Fibroblast of lung (primary cell): Measurements from ENCODE around the gene PCLO. TPM values are rescaled to one million over a fixed set of nuclear protein-coding genes. Genes with fewer than 3 reads are reported as not detected.

Source experiments
- DNase-seq, 2 donors: peaks; one replicate each; pipeline versions ENCODE4 v3.0.0 to v3.0.0-alpha.2; 2010; ENCODE audit warnings: low read depth in 2 of 2
- H2AFZ ChIP-seq: 2 replicates; pipeline ENCODE4 v1.5.1; 2012; ENCODE audit warnings: low read length, control low read depth, inconsistent platforms
- H3K27ac ChIP-seq: 2 replicates; pipeline ENCODE4 v1.5.1; 2011; ENCODE audit warnings: low read length, control low read depth; ENCODE audit not compliant: insufficient read depth
- H3K27me3 ChIP-seq: 2 replicates; pipeline ENCODE4 v1.5.1; 2011; ENCODE audit warnings: mild to moderate bottlenecking, low read length; ENCODE audit not compliant: control insufficient read depth, insufficient read depth
- H3K36me3 ChIP-seq: 2 replicates; pipeline ENCODE4 v1.5.1; 2011; ENCODE audit warnings: low read length; ENCODE audit not compliant: control insufficient read depth, insufficient read depth
- H3K4me1 ChIP-seq: 2 replicates; pipeline ENCODE4 v1.5.1; 2011; ENCODE audit warnings: low read length; ENCODE audit not compliant: control insufficient read depth, insufficient read depth; ENCODE audit errors: extremely low read depth
- H3K4me2 ChIP-seq: 2 replicates; pipeline ENCODE4 v1.5.1; 2011; ENCODE audit warnings: low read length, control low read depth; ENCODE audit not compliant: insufficient read depth; ENCODE audit errors: extremely low read depth
- H3K4me3 ChIP-seq, 4 experiments: fragments of 200-600 bp in 1 of 4; sonication (generic) in 1 of 4; replicated peaks in 1 of 4; 2 replicates each; pipeline ENCODE4 v1.5.1; 2011 to 2016; ENCODE audit warnings: low read length in 4 of 4, low read depth in 3 of 4, mild to moderate bottlenecking in 3 of 4, control low read depth in 2 of 4, inconsistent platforms in 1 of 4, mixed read lengths in 1 of 4; ENCODE audit not compliant: insufficient read depth in 1 of 4; ENCODE audit errors: control extremely low read depth in 1 of 4
- H3K79me2 ChIP-seq: 2 replicates; pipeline ENCODE4 v1.5.1; 2012; ENCODE audit warnings: mild to moderate bottlenecking, low read length, inconsistent platforms; ENCODE audit not compliant: control insufficient read depth, insufficient read depth
- H3K9ac ChIP-seq: 2 replicates; pipeline ENCODE4 v1.5.1; 2011; ENCODE audit warnings: mild to moderate bottlenecking, low read length, control low read depth; ENCODE audit not compliant: insufficient read depth
- H3K9me3 ChIP-seq: 2 replicates; pipeline ENCODE4 v1.5.1; 2012; ENCODE audit warnings: low read depth, low read length; ENCODE audit not compliant: control insufficient read depth, insufficient read depth
- H4K20me1 ChIP-seq: 2 replicates; pipeline ENCODE4 v1.5.1; 2011; ENCODE audit warnings: low read length; ENCODE audit not compliant: control insufficient read depth, insufficient read depth; ENCODE audit errors: extremely low read depth
- EZH2 ChIP-seq: IDR thresholded peaks from 2 replicates; pipeline ENCODE4 v1.5.1; 2012; ENCODE audit warnings: low read length, control low read depth, mild to moderate bottlenecking; ENCODE audit errors: missing control alignments
- polyA minus RNA-seq: library from RNA; depleted of rRNA, polyadenylated mRNA; stranded (reverse); fragments of >200 nt; gene quantifications from 2 replicates; pipeline ENCODE4 v1.2.3, GENCODE V29; 2011; ENCODE audit warnings: low replicate concordance
- polyA plus RNA-seq, 2 donors: library from polyadenylated mRNA; depleted of rRNA in 1 of 2; stranded (reverse) in 1 of 2; unstranded in 1 of 2; fragments of >200 nt; gene quantifications; 2 replicates each; pipeline ENCODE4 v1.2.1, GENCODE V29; 2011 to 2012; ENCODE audit warnings: missing spikeins in 1 of 2
- total RNA-seq: library from RNA; depleted of rRNA; stranded (reverse); fragments of >200 nt; gene quantifications from 2 replicates; pipeline ENCODE4 v1.2.1, GENCODE V29; 2014
- TF ChIP-seq, protein P1 (sequence below), 2 donors: IDR thresholded peaks in 1 of 2; conservative IDR thresholded peaks in 1 of 2; 1 replicate in 1 of 2; 2 replicates in 1 of 2; pipeline ENCODE4 v1.5.1; 2011 to 2012; ENCODE audit warnings: low read length in 2 of 2, control low read depth in 1 of 2, inconsistent platforms in 1 of 2, low read depth in 1 of 2, mild to moderate bottlenecking in 1 of 2

Gene PCLO
- total RNA-seq (0.17 TPM in 1 of 2 replicates, not detected in the other), polyA plus RNA-seq (0.03 and 0.10 TPM in 2 replicates), polyA minus RNA-seq (not detected in 2 replicates)
- 0.08 TPM in 1 of 2 replicates, not detected in the other for polyA plus RNA-seq (2012)

GRCh38 chr7:83162402-83163256 is at the start of gene PCLO:
PCLO (minus strand) TSS chr7:83162884; CDS start chr7:83162592, 292 bp downstream.
- Histone ChIP-seq H3K36me3 (no peaks in the 10 kb centered on the region), H3K27ac (no peak within 1 kb of the TSS), H3K79me2 (no peaks in the 10 kb centered on the region), H3K4me3 (peak within 1 kb of the TSS; percentile 48 to 77 (median 53)), H3K4me1 (no peaks in the 10 kb centered on the region), H4K20me1 (no peaks in the 10 kb centered on the region), H3K27me3 (no peaks in the 10 kb centered on the region), H3K9ac (no peak within 1 kb of the TSS), H3K9me3 (no peaks in the 10 kb centered on the region), H2AFZ (peak within 1 kb of the TSS; percentile 53), H3K4me2 (peak within 1 kb of the TSS; percentile 90)
- TF ChIP-seq, protein P1, sequence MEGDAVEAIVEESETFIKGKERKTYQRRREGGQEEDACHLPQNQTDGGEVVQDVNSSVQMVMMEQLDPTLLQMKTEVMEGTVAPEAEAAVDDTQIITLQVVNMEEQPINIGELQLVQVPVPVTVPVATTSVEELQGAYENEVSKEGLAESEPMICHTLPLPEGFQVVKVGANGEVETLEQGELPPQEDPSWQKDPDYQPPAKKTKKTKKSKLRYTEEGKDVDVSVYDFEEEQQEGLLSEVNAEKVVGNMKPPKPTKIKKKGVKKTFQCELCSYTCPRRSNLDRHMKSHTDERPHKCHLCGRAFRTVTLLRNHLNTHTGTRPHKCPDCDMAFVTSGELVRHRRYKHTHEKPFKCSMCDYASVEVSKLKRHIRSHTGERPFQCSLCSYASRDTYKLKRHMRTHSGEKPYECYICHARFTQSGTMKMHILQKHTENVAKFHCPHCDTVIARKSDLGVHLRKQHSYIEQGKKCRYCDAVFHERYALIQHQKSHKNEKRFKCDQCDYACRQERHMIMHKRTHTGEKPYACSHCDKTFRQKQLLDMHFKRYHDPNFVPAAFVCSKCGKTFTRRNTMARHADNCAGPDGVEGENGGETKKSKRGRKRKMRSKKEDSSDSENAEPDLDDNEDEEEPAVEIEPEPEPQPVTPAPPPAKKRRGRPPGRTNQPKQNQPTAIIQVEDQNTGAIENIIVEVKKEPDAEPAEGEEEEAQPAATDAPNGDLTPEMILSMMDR (conservative IDR thresholded peaks at IDR 0.05 in 1 of 2, IDR thresholded peaks at IDR 0.05 in 1 of 2; ENCODE audit: low read depth in 1 of 2, low read length in 2 of 2), result no peak
- no peak for TF ChIP-seq EZH2
- DNase-seq, result peak; percentile 33 to 73

- Histone ChIP-seq H3K4me2 (no peak overlapping the region), H3K79me2 (no peaks in the 10 kb centered on the region), H3K36me3 (no peaks in the 10 kb centered on the region), H3K4me3 (no peak overlapping the region), H3K27ac (no peak overlapping the region), H3K4me1 (no peaks in the 10 kb centered on the region), H3K27me3 (no peaks in the 10 kb centered on the region), H3K9ac (no peak overlapping the region), H2AFZ (no peak overlapping the region), H4K20me1 (no peaks in the 10 kb centered on the region), H3K9me3 (no peaks in the 10 kb centered on the region)
- no peak for DNase-seq
- TF ChIP-seq EZH2, result no peak
- TF ChIP-seq, protein P1 (conservative IDR thresholded peaks at IDR 0.05 in 1 of 2, IDR thresholded peaks at IDR 0.05 in 1 of 2; ENCODE audit: low read depth in 1 of 2, low read length in 2 of 2), result no peak
Measured at GRCh38 chr7:83211685-83212084, 49.0 kb upstream of the PCLO start.

GRCh38 chr7:83210479-83210878 is 47.8 kb upstream of the PCLO start:
- TF ChIP-seq, protein P1 (conservative IDR thresholded peaks at IDR 0.05 in 1 of 2, IDR thresholded peaks at IDR 0.05 in 1 of 2; ENCODE audit: low read depth in 1 of 2, low read length in 2 of 2), result no peak
- TF ChIP-seq EZH2, result no peak
- no peaks in the 10 kb centered on the region for H3K27me3 ChIP-seq
- no peak overlapping the region for H3K9ac ChIP-seq
- H3K27ac ChIP-seq, result no peak overlapping the region
- H2AFZ ChIP-seq, result no peak overlapping the region
- no peaks in the 10 kb centered on the region for H3K4me1 ChIP-seq
- H3K36me3 ChIP-seq, result no peaks in the 10 kb centered on the region
- no peaks in the 10 kb centered on the region for H3K9me3 ChIP-seq
- no peaks in the 10 kb centered on the region for H3K79me2 ChIP-seq
- H3K4me3 ChIP-seq, result no peak overlapping the region
- H4K20me1 ChIP-seq, result no peaks in the 10 kb centered on the region
- peak in 1 of 2 donors; percentile 11 for DNase-seq
- no peak overlapping the region for H3K4me2 ChIP-seq
